ENCODE data around the gene PANK3. TPM values are rescaled to one million over a fixed set of nuclear protein-coding genes. Genes with fewer than 3 reads are reported as not detected.

Gene PANK3
- polyA plus RNA-seq, 1 donor from 2014 or later = 145 TPM

- Histone ChIP-seq H3K27ac (ENCODE audit: low read length) (peak within 1 kb of the TSS; percentile 61), H3K4me2 (ENCODE audit: low read length) (peak within 1 kb of the TSS; percentile 89), H3K79me2 (replicated peaks; ENCODE audit: insufficient read depth, low read length) (no peaks in the 10 kb centered on the region), H2AFZ (ENCODE audit: low read depth, low read length) (peak within 1 kb of the TSS; percentile 77), H3K36me3 (ENCODE audit: insufficient read depth, low read length) (no peaks in the 10 kb centered on the region), H3K9me3 (ENCODE audit: low read length) (no peaks in the 10 kb centered on the region), H3K27me3 (ENCODE audit: insufficient read depth, low read depth, low read length) (no peaks in the 10 kb centered on the region), H3K4me3 (ENCODE audit: low read length) (peak within 1 kb of the TSS; percentile 82), H3K9me2 (ENCODE audit: insufficient read depth, low read length) (no peaks in the 10 kb centered on the region), H4K20me1 (ENCODE audit: insufficient read depth) (no peaks in the 10 kb centered on the region), H3F3A (ENCODE audit: insufficient read depth, low read length, poor library complexity, severe bottlenecking) (no peaks in the 10 kb centered on the region), H3K9ac (ENCODE audit: low read length) (peak within 1 kb of the TSS; percentile 70)
- TF ChIP-seq MXI1 (conservative IDR thresholded peaks at IDR 0.05; ENCODE audit: poor library complexity, severe bottlenecking) = peak; percentile 74
- TF ChIP-seq EP300 (conservative IDR thresholded peaks at IDR 0.05; ENCODE audit: poor library complexity, severe bottlenecking) = peak; percentile 20
- TF ChIP-seq EZH2 (IDR thresholded peaks at IDR 0.05; ENCODE audit: borderline replicate concordance, insufficient read depth, low read length, poor library complexity, severe bottlenecking) = no peak
- TF ChIP-seq POLR2AphosphoS5 (IDR thresholded peaks at IDR 0.05) = peak; percentile 84
- TF ChIP-seq TAF1 (IDR thresholded peaks at IDR 0.05; ENCODE audit: low read depth) = peak; percentile 60
- no peak for TF ChIP-seq CTCF (IDR thresholded peaks at IDR 0.05; ENCODE audit: poor library complexity, severe bottlenecking)
- no peak for TF ChIP-seq SMC3 (conservative IDR thresholded peaks at IDR 0.05; ENCODE audit: poor library complexity)
- peak; percentile 87 for TF ChIP-seq REST (IDR thresholded peaks at IDR 0.05; ENCODE audit: borderline replicate concordance)
- peak; percentile 16 for TF ChIP-seq RAD21 (conservative IDR thresholded peaks at IDR 0.05)
Observed at GRCh38 chr5:168528521-168529373, 50.4 kb downstream of the PANK3 start, which contains the start of gene FBLL1. Gene FBLL1 (plus strand): TSS chr5:168529305. CDS start chr5:168529505, 200 bp downstream.

- H4K20me1 ChIP-seq (ENCODE audit: insufficient read depth) = no peaks in the 10 kb centered on the region
- H3K79me2 ChIP-seq (replicated peaks; ENCODE audit: insufficient read depth, low read length) = no peaks in the 10 kb centered on the region
- no peaks in the 10 kb centered on the region for H3K9me3 ChIP-seq (ENCODE audit: low read length)
- H3K4me3 ChIP-seq (ENCODE audit: low read length) = peak overlapping the region; percentile 68
- H3K4me2 ChIP-seq (ENCODE audit: low read length) = no peak overlapping the region
- no peaks in the 10 kb centered on the region for H3K27me3 ChIP-seq (ENCODE audit: insufficient read depth, low read depth, low read length)
- H3K36me3 ChIP-seq (ENCODE audit: insufficient read depth, low read length) = no peaks in the 10 kb centered on the region
- H3K9ac ChIP-seq (ENCODE audit: low read length) = no peak overlapping the region
- no peak overlapping the region for H3K27ac ChIP-seq (ENCODE audit: low read length)
- H3K9me2 ChIP-seq (ENCODE audit: insufficient read depth, low read length) = no peaks in the 10 kb centered on the region
- TF ChIP-seq SMC3 (conservative IDR thresholded peaks at IDR 0.05; ENCODE audit: poor library complexity) (no peak), RAD21 (conservative IDR thresholded peaks at IDR 0.05) (no peak), POLR2AphosphoS5 (IDR thresholded peaks at IDR 0.05) (no peak), REST (IDR thresholded peaks at IDR 0.05; ENCODE audit: borderline replicate concordance) (no peak), TAF1 (IDR thresholded peaks at IDR 0.05; ENCODE audit: low read depth) (no peak), MXI1 (conservative IDR thresholded peaks at IDR 0.05; ENCODE audit: poor library complexity, severe bottlenecking) (no peak), EP300 (conservative IDR thresholded peaks at IDR 0.05; ENCODE audit: poor library complexity, severe bottlenecking) (no peak)
- no peak overlapping the region for H2AFZ ChIP-seq (ENCODE audit: low read depth, low read length)
- no peaks in the 10 kb centered on the region for H3F3A ChIP-seq (ENCODE audit: insufficient read depth, low read length, poor library complexity, severe bottlenecking)
Observed at GRCh38 chr5:168527756-168528295, 51.3 kb downstream of the PANK3 start.

Data from neural cell (in vitro differentiated cells).